Stomach (tissue), 4 donors: ENCODE results near the gene ZNF585A.
A peak's percentile ranks its signal among the peaks of the same experiment; 100 is the strongest.

ENCODE experiments used
- CTCF ChIP-seq, 7 experiments: fragments of 450-650 bp in 4 of 7; fragments of 200-600 bp in 3 of 7; sonication (generic) in 3 of 7; IDR thresholded peaks; one replicate each; pipeline ENCODE4 v1.5.1; 2016 to 2019; ENCODE audit warnings: antibody characterized with exemption in 7 of 7, control low read depth in 2 of 7, mild to moderate bottlenecking in 1 of 7
- EP300 ChIP-seq: sonication (generic); formaldehyde crosslinking; IDR thresholded peaks from one replicate; pipeline ENCODE4 v1.6.1; 2017; ENCODE audit warnings: antibody characterized with exemption

GRCh38 chr19:37217775-37218591 lies 45.5 kb upstream of the ZNF585A start, which contains the start of gene ZNF383:
- TF ChIP-seq EP300: no peak
- TF ChIP-seq CTCF (IDR thresholded peaks at IDR 0.05): peak in 1 of 7 experiments; percentile 15
